Measurements from ENCODE around the gene CDH4. TPM values are rescaled to one million over a fixed set of nuclear protein-coding genes. Genes with fewer than 3 reads are reported as not detected.
A peak's percentile ranks its signal among the peaks of the same experiment; 100 is the strongest.

The CDH4 gene
- total RNA-seq, 1 donor from 2014 or later = 0.99 TPM

- Mint-ChIP-seq H3K36me3 (ENCODE audit: low read depth) (no peaks in the 10 kb centered on the region), H3K4me1 (ENCODE audit: low read depth) (no peaks in the 10 kb centered on the region), H3K27ac (ENCODE audit: unreplicated experiment) (no peak overlapping the region), H3K27me3 (ENCODE audit: low read depth) (peaks cover 2% of the 10 kb centered on the region), H3K4me3 (ENCODE audit: unreplicated experiment) (no peak overlapping the region), H3K9me3 (ENCODE audit: low read depth) (no peaks in the 10 kb centered on the region)
- DNase-seq (ENCODE audit: low spot score) = peak; percentile 51
- no peak for TF ChIP-seq CTCF (IDR thresholded peaks at IDR 0.05)
Measured at GRCh38 chr20:61535091-61535490, 283.0 kb downstream of the CDH4 start.

GRCh38 chr20:61535536-61535935 is 283.5 kb downstream of the CDH4 start:
- Mint-ChIP-seq H3K9me3 (ENCODE audit: low read depth) (no peaks in the 10 kb centered on the region), H3K36me3 (ENCODE audit: low read depth) (no peaks in the 10 kb centered on the region), H3K27ac (ENCODE audit: unreplicated experiment) (no peak overlapping the region), H3K4me1 (ENCODE audit: low read depth) (no peaks in the 10 kb centered on the region), H3K4me3 (ENCODE audit: unreplicated experiment) (no peak overlapping the region), H3K27me3 (ENCODE audit: low read depth) (peaks cover 2% of the 10 kb centered on the region)
- TF ChIP-seq CTCF (IDR thresholded peaks at IDR 0.05) = no peak
- DNase-seq (ENCODE audit: low spot score) = peak; percentile 57

GRCh38 chr20:61535956-61536355 is 283.9 kb downstream of the CDH4 start:
- no peak for DNase-seq (ENCODE audit: low spot score)
- H3K27me3 Mint-ChIP-seq (ENCODE audit: low read depth) = peaks cover 2% of the 10 kb centered on the region
- H3K27ac Mint-ChIP-seq (ENCODE audit: unreplicated experiment) = no peak overlapping the region
- no peak for TF ChIP-seq CTCF (IDR thresholded peaks at IDR 0.05)
- H3K4me1 Mint-ChIP-seq (ENCODE audit: low read depth) = no peaks in the 10 kb centered on the region
- no peak overlapping the region for H3K4me3 Mint-ChIP-seq (ENCODE audit: unreplicated experiment)
- H3K36me3 Mint-ChIP-seq (ENCODE audit: low read depth) = no peaks in the 10 kb centered on the region
- no peaks in the 10 kb centered on the region for H3K9me3 Mint-ChIP-seq (ENCODE audit: low read depth)

GRCh38 chr20:61536671-61537070 is 284.6 kb downstream of the CDH4 start:
- no peak for DNase-seq (ENCODE audit: low spot score)
- Mint-ChIP-seq H3K4me1 (ENCODE audit: low read depth) (no peaks in the 10 kb centered on the region), H3K36me3 (ENCODE audit: low read depth) (no peaks in the 10 kb centered on the region), H3K9me3 (ENCODE audit: low read depth) (no peaks in the 10 kb centered on the region), H3K27ac (ENCODE audit: unreplicated experiment) (no peak overlapping the region), H3K27me3 (ENCODE audit: low read depth) (peaks cover 2% of the 10 kb centered on the region), H3K4me3 (ENCODE audit: unreplicated experiment) (no peak overlapping the region)
- TF ChIP-seq CTCF (IDR thresholded peaks at IDR 0.05) = no peak

- no peaks in the 10 kb centered on the region for H3K4me1 Mint-ChIP-seq (ENCODE audit: low read depth)
- H3K27ac Mint-ChIP-seq (ENCODE audit: unreplicated experiment) = no peak overlapping the region
- no peak for DNase-seq (ENCODE audit: low spot score)
- H3K27me3 Mint-ChIP-seq (ENCODE audit: low read depth) = peaks cover 2% of the 10 kb centered on the region
- no peak for TF ChIP-seq CTCF (IDR thresholded peaks at IDR 0.05)
- no peak overlapping the region for H3K4me3 Mint-ChIP-seq (ENCODE audit: unreplicated experiment)
- no peaks in the 10 kb centered on the region for H3K36me3 Mint-ChIP-seq (ENCODE audit: low read depth)
- H3K9me3 Mint-ChIP-seq (ENCODE audit: low read depth) = no peaks in the 10 kb centered on the region
Measured at GRCh38 chr20:61537239-61538182, 285.4 kb downstream of the CDH4 start.
